Raji (cell line): ENCODE measurements around the gene TCTN2.

Source experiments
- POLR2A ChIP-seq: IDR thresholded peaks from 2 replicates; pipeline ENCODE4 v1.6.1; 2011; ENCODE audit warnings: low read depth, low read length, control low read depth; ENCODE audit not compliant: insufficient read depth

TCTN2 gene

DNA sequence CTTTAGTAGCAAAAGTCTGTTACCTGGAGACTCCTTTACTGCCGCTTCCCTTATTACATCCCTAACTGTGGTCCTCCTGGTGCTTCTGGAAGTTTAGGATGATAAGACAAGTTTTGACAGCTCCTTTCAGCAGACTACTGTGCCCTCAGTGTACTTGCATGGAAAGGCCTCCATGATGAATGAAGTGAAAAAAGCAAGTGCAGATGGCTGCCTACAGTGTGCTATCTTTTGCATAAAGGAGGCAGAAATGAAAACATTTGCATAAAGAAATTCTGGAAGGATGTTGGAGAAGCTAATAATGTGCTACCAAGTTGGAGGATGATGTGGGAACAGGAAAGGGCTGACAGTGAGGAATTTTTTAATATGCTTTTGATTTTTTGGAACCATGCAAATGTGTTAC, 4.5 kb downstream of the TCTN2 start:
- no peak for TF ChIP-seq POLR2A

DNA sequence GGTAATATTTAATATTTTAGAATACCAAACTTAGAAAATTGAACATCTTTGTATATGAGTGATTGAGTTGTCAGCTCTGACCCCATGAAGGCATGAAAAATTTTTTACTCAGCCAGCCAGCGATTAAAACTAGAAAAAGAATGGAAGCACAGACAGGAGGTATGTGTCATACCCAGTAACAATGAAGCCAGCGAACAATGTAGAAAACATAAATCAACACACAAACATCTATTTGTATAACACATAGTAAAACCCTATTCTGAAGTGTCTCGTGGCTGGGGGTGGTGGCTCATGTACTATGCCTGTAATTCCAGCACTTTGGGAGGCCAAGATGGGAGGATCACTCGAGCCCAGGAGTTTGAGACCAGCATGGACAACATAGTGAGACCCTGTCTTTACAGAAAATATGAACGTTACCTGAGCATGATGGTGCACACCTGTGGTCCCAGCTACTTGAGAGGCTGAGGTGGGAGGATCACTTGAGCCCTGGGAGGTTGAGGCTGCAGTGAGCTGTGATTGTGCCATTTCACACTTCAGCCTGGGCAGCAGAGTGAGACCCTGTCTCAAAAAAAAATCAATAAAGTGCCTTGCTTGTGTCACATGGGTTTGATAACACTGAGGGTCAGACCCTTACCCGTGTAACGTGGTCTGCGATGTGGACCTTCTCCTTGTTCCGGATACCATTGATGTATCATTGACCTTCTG, 5.9 kb downstream of the TCTN2 start:
- no peak for TF ChIP-seq POLR2A

DNA sequence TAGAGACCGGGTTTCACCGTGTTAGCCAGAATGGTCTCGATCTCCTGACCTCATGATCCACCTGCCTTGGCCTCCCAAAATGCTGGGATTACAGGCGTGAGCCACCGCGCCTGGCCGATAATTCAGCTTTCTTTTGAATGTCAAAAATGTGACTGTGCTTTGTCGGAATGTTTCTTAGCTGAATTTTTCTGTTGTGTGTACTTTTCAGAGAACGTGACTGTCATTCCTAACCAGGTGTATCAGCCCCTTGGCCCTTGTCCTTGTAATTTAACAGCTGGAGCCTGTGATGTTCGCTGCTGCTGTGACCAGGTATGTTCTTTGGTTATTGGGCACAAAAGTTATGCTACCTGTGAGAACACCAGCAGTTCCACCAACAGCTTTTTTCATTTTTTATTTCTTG, 8.1 kb downstream of the TCTN2 start:
- no peak for TF ChIP-seq POLR2A

DNA sequence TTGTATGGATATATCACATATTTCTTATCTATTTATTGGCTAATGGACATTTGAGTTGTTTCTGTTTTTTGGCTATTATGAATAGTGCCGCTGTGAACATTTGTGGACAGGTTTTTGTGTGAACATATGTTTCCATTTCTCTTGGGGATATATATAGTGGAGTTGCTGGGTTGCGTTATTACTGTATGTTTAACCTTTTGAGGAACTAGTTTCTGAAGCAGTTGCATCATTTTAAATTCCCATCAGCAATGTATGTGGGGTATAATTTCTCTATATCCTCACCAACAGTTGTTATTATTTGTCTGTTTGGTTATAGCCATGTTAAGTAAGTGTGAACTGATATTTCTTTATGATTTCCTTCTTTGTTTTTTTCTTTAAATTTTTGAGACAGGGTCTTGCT, 10.7 kb downstream of the TCTN2 start:
- TF ChIP-seq POLR2A, result no peak

DNA sequence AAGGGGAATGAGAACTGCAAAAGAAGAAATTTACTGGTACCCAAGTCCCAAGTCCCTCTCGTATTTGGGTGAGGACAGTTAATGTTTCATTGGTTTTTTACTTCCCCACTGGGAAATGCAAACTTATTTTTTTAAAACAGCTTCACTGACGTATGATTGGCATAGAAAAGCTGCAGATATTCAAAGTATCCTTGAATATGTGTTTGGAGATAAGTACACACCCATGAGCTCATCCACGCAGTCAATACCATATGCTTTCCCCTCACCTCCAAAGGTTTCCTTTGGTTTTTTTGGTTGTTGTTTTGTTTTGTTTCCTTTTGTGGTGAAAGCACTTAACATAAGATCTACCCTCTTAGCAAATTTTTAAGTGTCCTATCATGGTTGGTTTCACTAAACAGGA, 13.1 kb downstream of the TCTN2 start:
- no peak for TF ChIP-seq POLR2A

DNA sequence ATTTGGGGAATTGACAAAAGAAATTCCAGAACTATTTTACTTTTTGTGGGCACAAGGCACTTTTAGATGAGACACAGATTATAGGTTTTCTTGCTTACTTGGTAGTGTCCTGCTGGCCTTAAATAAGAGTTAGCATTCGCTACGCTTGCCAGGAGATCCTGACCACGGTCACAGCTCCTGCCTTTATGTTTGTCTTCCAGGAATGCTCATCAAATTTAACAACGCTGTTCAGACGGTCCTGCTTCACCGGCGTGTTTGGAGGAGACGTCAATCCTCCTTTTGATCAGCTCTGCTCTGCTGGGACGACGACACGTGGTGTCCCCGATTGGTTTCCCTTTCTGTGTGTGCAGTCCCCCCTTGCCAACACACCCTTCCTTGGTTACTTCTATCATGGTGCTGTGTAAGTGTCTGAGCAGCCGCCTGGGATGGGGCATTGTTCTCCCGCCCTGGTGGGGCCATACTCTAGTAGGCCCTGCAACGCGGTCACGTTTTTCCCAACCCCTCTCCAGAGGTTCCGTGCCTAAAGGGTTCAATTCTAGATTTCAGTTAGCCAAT, 15.8 kb downstream of the TCTN2 start:
- TF ChIP-seq POLR2A, result no peak

DNA sequence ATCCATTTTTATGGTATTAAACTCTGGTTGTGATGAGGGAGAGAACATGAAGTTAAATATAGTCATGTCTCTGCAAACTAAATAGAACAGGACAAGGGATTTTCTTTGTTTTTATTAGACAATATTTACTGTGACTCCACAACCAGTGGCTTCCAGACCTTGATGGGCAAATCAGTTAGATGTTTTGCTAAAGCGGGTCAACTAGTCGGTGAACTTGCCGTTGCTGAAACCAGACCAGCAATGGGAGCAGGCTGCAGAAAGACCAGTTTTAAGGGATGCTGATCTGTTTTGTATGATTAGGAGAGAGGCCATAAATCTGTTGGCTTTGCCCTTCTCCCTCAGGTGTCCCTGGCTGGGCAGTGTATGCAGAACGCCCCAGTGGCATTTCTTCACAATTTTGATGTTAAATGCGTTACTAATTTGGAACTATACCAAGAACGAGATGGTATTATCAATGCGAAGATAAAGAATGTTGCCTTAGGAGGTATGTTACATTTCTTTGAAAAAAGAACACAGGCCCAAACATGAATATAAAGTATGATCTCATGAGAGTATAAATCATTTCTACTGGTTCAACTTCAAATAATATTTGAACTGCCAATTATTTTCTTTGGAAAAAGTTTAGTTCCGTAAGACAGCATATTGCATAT, 19.4 kb downstream of the TCTN2 start:
- TF ChIP-seq POLR2A, result no peak

DNA sequence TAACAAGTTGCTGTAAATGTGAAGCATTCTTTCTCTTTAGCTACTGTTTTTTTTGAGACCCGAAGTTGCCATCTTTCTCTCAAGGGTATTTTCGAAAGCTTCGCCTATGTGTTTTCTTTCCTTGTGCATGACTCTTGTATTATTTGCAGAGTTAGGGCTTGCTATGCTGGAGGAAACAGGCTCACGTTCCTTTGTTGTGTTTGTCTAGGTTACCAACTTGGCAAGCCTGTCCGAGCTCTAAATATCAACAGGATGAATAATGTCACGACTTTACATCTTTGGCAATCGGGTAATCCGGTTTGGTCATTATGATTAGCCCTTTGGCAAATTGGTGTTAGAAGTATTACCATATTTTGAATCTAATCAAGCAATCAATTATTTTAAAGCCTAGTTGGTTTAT, 25.3 kb downstream of the TCTN2 start:
- no peak for TF ChIP-seq POLR2A

DNA sequence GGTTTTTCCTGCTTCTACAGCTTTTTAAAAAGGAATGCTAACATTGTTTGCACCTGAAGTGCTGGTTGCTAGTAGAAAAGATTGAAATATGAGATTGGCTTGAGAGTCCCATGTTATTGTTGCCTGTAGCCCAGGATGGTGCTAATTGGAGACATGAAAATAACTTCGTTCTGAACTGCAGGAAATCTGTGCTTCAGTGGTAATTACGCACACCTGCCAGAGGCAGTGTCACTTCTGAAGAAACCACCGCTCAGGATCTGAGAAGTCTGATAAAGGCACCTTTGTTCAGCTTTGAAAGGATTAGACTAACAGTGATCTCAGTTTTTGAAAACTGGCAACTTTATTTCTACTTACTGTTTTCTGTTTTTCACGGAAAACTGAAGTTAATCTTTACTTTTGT, 25.7 kb downstream of the TCTN2 start:
- no peak for TF ChIP-seq POLR2A

DNA sequence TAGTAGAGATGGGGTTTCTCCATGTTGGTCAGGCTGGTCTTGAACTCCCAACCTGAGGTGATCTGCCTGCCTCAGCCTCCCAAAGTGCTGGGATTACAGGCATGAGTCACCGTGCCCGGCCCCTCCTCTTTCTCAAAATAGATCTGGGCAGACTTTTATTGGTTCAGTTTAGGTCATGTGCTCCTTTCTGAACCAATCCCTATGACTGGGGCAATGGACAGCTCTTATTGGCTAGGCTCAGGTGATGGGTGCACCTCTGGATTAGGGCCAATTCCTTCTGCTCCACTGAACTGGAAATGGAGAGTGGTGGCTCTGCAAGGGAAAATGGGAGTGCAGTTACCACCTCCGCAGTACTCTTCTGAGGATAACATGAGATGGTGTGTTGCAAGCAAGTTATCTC, 35.0 kb downstream of the TCTN2 start:
- TF ChIP-seq POLR2A, result no peak

DNA sequence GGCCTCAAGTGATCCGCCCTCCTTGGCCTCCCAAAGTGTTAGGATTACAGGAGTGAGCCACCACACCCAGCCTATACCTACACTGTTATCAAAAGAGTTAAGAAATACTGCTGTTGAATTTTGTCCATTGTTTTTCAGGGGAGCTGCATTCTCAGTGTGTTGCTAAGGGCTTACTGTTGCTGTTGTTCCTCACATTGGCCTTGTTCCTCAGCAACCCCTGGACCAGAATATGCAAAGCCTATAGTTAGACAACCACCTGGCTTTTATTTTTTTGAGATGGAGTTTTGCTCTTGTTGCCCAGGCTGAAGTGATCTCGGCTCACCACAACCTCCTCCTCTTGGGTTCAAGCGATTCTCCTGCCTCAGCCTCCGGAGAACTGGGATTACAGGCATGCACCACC, 36.6 kb downstream of the TCTN2 start:
- no peak for TF ChIP-seq POLR2A

DNA sequence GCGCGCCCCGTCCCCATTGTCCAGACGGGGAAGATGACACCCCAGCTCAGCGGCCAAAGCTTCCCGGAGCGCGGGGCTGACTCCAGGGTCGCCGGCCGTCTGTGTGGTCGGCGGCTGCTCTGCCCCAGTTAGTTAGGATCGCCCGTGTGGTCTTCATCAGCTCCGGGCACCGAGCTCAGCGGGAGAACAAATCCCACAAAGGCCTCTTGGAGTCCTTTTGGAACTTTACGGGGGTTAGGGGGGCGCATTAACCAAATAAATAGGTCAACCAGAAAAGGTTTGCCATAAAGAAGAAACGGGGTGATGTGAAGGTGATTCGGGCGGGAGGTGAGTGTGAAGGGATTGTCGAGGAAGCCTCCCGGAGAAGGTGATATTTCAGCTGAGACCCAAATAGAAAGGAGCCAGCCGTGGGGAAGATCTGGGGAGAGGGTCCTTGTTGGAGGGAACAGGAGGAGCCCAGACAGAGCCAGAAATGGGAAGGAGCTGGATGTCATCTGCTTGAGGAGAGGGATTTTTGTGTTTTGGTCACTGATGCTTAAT, 41.9 kb downstream of the TCTN2 start:
- TF ChIP-seq POLR2A, result no peak

DNA sequence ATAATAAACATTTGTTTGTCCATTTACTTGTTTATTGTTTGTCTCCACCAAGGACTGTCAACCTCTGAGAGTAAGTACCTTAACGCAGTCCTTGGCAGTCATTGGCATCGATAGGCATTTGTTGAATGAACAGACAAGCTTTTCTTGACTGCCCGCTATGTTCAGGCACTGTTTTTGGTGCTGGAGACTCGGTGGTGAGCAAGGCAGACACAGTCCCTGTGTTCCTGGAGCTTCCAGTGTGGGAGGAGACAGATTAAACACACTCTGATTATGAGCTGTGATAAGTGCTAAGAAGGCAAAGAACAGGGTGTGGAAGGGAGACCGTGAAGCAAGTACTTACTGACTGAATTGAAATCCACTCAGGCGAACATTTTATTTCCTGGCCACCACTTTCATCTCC, 42.5 kb downstream of the TCTN2 start:
- TF ChIP-seq POLR2A, result no peak

DNA sequence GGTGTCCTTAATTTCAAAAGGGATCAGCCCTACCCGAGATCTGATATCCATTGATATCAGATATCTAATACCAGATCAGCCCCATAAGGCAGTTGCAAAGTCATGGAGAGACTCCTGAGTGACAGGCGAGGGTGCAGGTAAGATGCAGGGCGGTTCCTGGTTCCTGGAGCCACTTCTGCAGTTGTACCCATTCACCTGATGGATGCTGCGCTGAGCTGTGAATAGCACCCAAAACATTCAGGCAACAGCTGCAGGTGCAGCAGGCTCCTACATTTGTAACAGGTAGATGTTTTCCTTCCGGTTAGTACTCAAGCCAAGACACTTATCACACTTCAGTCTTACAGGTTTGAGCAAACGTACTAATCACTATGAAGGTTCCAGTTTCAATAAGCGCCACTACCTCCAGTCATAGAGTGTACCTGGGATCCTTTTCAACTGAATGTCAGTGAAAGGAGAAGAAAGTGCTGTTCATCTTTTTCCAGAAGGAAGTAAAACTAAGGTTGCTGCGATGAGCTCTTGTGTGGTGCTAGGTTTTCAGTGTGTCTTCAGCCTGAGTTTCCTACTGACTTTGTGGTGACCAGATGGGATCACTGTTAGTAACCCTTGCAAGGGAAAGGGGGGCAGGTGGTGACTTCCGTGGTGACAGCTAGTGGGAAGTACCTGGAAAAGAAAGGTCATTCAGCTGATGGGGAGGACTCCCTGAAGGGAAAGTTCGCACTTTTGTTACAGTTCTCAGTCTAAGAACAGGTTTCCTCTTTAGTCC, 43.1 kb downstream of the TCTN2 start:
- TF ChIP-seq POLR2A, result no peak

DNA sequence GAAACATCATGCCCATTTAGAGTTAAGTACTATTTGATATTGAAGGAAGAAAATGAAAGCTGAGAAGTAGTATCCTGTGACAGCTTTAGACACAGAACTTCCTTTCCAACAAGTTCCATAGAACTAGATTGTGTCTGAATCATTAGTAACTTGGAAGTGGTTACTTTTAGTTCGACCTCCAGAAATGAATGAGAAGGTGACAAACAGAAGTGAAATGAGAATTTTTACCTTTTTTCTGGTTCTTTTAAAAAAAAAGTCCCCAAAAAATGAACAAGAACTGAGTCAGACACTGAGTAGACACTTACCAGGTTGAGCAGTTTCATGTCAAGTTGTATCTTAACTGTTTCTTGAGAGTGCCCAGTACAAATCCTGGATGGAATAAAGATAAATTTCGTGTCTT, 44.3 kb downstream of the TCTN2 start:
- TF ChIP-seq POLR2A, result no peak

DNA sequence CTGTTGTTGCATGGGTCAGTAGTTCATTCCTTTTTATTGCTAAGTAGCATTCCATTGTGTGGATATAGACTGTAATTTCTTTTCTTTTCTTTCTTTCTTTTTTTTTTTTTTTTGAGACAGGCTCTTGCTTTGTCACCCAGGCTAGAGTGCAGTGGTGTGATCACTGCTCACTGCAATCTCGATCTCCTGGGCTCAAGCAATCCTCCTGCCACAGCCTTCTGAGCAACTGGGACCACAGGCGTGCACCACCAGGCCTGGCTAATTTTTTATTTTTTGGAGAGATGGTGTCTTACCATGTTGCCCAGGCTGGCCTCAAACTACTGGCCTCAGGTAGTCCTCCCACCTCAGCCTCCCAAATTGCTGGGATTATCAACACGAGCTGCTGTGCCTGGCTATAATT, 46.4 kb downstream of the TCTN2 start:
- TF ChIP-seq POLR2A, result no peak

DNA sequence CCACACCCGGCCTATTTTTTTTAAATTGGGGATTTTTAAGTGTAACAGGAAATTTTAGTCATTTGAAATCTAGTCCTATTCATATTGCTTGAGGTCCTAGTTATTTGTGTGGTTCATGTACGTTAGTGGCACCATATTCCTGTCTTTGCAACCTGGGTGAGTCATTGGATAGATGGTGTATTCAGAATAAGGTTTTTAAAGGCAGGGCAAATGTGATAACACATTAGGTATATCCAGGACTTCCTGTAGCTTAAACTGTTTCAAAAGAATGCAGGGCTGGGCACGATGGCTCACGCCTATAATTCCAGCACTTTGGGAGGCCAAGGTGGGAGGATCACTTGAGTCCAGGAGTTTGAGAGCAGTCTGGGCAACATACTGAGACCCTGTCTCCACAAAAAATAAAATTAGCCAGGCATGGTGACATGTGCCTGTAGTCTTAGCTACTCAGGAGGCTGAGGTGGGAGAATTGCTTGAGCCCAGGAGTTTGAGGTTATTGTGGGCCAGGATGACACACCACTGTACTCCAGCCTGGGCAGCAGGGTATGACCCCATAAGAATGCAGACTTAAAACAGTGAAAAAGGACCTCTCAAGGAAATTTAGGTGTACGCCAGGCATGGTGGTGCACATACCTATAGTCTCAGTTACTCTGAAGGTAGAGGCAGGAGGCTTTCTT, 49.4 kb downstream of the TCTN2 start:
- no peak for TF ChIP-seq POLR2A
